ENCODE data around the gene GULP1. TPM values are rescaled to one million over a fixed set of nuclear protein-coding genes. Genes with fewer than 3 reads are reported as not detected.
A peak's percentile ranks its signal among the peaks of the same experiment; 100 is the strongest.

The GULP1 gene, protein sequence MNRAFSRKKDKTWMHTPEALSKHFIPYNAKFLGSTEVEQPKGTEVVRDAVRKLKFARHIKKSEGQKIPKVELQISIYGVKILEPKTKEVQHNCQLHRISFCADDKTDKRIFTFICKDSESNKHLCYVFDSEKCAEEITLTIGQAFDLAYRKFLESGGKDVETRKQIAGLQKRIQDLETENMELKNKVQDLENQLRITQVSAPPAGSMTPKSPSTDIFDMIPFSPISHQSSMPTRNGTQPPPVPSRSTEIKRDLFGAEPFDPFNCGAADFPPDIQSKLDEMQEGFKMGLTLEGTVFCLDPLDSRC
- polyA plus RNA-seq, result 10 to 100 TPM in 3 of 4 donors, 1 to 10 TPM in 1; 7.1 to 33.7 (median 18.9) TPM
- long read RNA-seq, donor 1, result 0 reads
- long read RNA-seq, donor 2, partial matches to known transcripts, result 0 of 1 reads
- long read RNA-seq, donor 2, other reads (novel, unspliced or antisense), result 0 of 1 reads
- long read RNA-seq, donor 3, partial matches to known transcripts, result 7 of 9 reads
- long read RNA-seq, donor 3, other reads (novel, unspliced or antisense), result 0 of 9 reads
- long read RNA-seq, donor 4, result 0 reads
- long read RNA-seq, donor 5, partial matches to known transcripts, result 0 of 1 reads
- long read RNA-seq, donor 5, other reads (novel, unspliced or antisense), result 0 of 1 reads
- long read RNA-seq, donor 6, partial matches to known transcripts, result 0 of 2 reads
- long read RNA-seq, donor 6, other reads (novel, unspliced or antisense), result 0 of 2 reads
- long read RNA-seq, donor 7, result 0 reads
- long read RNA-seq, donor 8, result 0 reads
- long read RNA-seq, donor 9, result 0 reads
- long read RNA-seq, donor 10, partial matches to known transcripts, result 5 of 7 reads
- long read RNA-seq, donor 10, other reads (novel, unspliced or antisense), result 0 of 7 reads

- WGBS, 3 donors, result 0 to 5% (median 1%) methylated on average over 52 to 61 of the region's 61 CpGs
- Histone ChIP-seq H3K27me3 (ENCODE audit: control insufficient read depth in 3 of 3, insufficient read depth in 3 of 3, low read length in 3 of 3) (no peaks in the 10 kb centered on the region), H3K27ac (ENCODE audit: low read depth in 1 of 3, low read length in 2 of 3) (peak within 1 kb of the TSS; percentile 91 to 97 (median 95)), H3K4me3 (ENCODE audit: low read depth in 1 of 3, low read length in 3 of 3) (peak within 1 kb of the TSS; percentile 55 to 96 (median 88)), H3K4me1 (ENCODE audit: control insufficient read depth in 3 of 3, insufficient read depth in 2 of 3, low read depth in 1 of 3, low read length in 2 of 3) (peaks cover 0 to 2% (median 0%) of the 10 kb centered on the region in 3 donors), H3K36me3 (ENCODE audit: control insufficient read depth in 3 of 3, insufficient read depth in 2 of 3, low read depth in 1 of 3, low read length in 3 of 3) (no peaks in the 10 kb centered on the region), H3K9me3 (ENCODE audit: control insufficient read depth in 2 of 2, insufficient read depth in 1 of 2, low read depth in 1 of 2, low read length in 1 of 2) (no peaks in the 10 kb centered on the region)
- DNase-seq (peak; percentile 79 to 92), FAIRE-seq (no peak)
These were observed at the start of gene GULP1 for GRCh38 chr2:188291617-188292347. TSS of gene GULP1 (plus strand) at chr2:188291874. CDS start at chr2:188477703, 185,829 bp downstream.

- no peak for DNase-seq
- WGBS, 3 donors, result 90 to 94% (median 92%) methylated on average over 1 of the region's 1 CpG
- Histone ChIP-seq H3K27me3 (ENCODE audit: control insufficient read depth in 3 of 3, insufficient read depth in 3 of 3, low read length in 3 of 3) (no peaks in the 10 kb centered on the region), H3K36me3 (ENCODE audit: control insufficient read depth in 3 of 3, insufficient read depth in 2 of 3, low read depth in 1 of 3, low read length in 3 of 3) (no peaks in the 10 kb centered on the region), H3K4me1 (ENCODE audit: control insufficient read depth in 3 of 3, insufficient read depth in 2 of 3, low read depth in 1 of 3, low read length in 2 of 3) (no peaks in the 10 kb centered on the region), H3K4me3 (ENCODE audit: low read depth in 1 of 3, low read length in 3 of 3) (no peak overlapping the region), H3K27ac (ENCODE audit: low read depth in 1 of 3, low read length in 2 of 3) (no peak overlapping the region), H3K9me3 (ENCODE audit: control insufficient read depth in 2 of 2, insufficient read depth in 1 of 2, low read depth in 1 of 2, low read length in 1 of 2) (peaks cover 0 to 9% of the 10 kb centered on the region in 2 donors)
- no peak for FAIRE-seq
These were observed 48.3 kb upstream of the GULP1 start for GRCh38 chr2:188243381-188243780.

- H3K4me1 ChIP-seq (ENCODE audit: control insufficient read depth in 3 of 3, insufficient read depth in 2 of 3, low read depth in 1 of 3, low read length in 2 of 3), result no peaks in the 10 kb centered on the region
- no peak overlapping the region for H3K4me3 ChIP-seq (ENCODE audit: low read depth in 1 of 3, low read length in 3 of 3)
- H3K27me3 ChIP-seq (ENCODE audit: control insufficient read depth in 3 of 3, insufficient read depth in 3 of 3, low read length in 3 of 3), result no peaks in the 10 kb centered on the region
- H3K27ac ChIP-seq (ENCODE audit: low read depth in 1 of 3, low read length in 2 of 3), result no peak overlapping the region
- no peaks in the 10 kb centered on the region for H3K36me3 ChIP-seq (ENCODE audit: control insufficient read depth in 3 of 3, insufficient read depth in 2 of 3, low read depth in 1 of 3, low read length in 3 of 3)
- peaks cover 0 to 6% of the 10 kb centered on the region in 2 donors for H3K9me3 ChIP-seq (ENCODE audit: control insufficient read depth in 2 of 2, insufficient read depth in 1 of 2, low read depth in 1 of 2, low read length in 1 of 2)
- 60 to 79% (median 65%) methylated on average over 3 of the region's 3 CpGs for WGBS, 3 donors
- FAIRE-seq (no peak), DNase-seq (no peak)
These were observed 47.3 kb upstream of the GULP1 start for GRCh38 chr2:188244383-188244782.

GRCh38 chr2:188245230-188245629, 46.4 kb upstream of the GULP1 start:
- no peak overlapping the region for H3K4me3 ChIP-seq (ENCODE audit: low read depth in 1 of 3, low read length in 3 of 3)
- H3K4me1 ChIP-seq (ENCODE audit: control insufficient read depth in 3 of 3, insufficient read depth in 2 of 3, low read depth in 1 of 3, low read length in 2 of 3), result no peaks in the 10 kb centered on the region
- no peak overlapping the region for H3K27ac ChIP-seq (ENCODE audit: low read depth in 1 of 3, low read length in 2 of 3)
- no peaks in the 10 kb centered on the region for H3K9me3 ChIP-seq (ENCODE audit: control insufficient read depth in 2 of 2, insufficient read depth in 1 of 2, low read depth in 1 of 2, low read length in 1 of 2)
- H3K36me3 ChIP-seq (ENCODE audit: control insufficient read depth in 3 of 3, insufficient read depth in 2 of 3, low read depth in 1 of 3, low read length in 3 of 3), result no peaks in the 10 kb centered on the region
- no peak for FAIRE-seq
- DNase-seq, result no peak
- 85 to 90% (median 90%) methylated on average over 5 of the region's 5 CpGs for WGBS, 3 donors
- H3K27me3 ChIP-seq (ENCODE audit: control insufficient read depth in 3 of 3, insufficient read depth in 3 of 3, low read length in 3 of 3), result no peaks in the 10 kb centered on the region

DNA sequence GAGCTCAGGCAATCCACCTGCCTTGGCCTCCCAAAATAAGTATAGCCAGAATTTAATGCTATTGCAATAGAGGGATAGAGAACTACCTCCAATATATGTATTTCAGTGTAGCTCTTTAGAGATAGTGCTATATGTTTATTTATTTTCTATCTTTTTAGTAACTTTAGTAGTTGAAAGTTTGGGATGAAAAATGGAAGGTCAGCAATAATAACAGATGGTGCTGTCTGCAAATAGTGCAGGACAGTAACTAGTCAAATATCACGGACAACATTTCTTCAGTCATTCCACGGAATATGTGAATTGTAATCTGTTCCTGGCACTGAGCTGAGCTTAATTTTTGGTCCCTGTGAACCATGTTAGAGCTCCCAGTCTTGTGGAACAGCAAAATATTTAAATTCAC, 43.2 kb upstream of the GULP1 start:
- 83 to 92% (median 91%) methylated on average over 2 of the region's 2 CpGs for WGBS, 3 donors
- no peaks in the 10 kb centered on the region for H3K27me3 ChIP-seq (ENCODE audit: control insufficient read depth in 3 of 3, insufficient read depth in 3 of 3, low read length in 3 of 3)
- DNase-seq, result no peak
- FAIRE-seq, result no peak
- no peaks in the 10 kb centered on the region for H3K9me3 ChIP-seq (ENCODE audit: control insufficient read depth in 2 of 2, insufficient read depth in 1 of 2, low read depth in 1 of 2, low read length in 1 of 2)
- no peaks in the 10 kb centered on the region for H3K4me1 ChIP-seq (ENCODE audit: control insufficient read depth in 3 of 3, insufficient read depth in 2 of 3, low read depth in 1 of 3, low read length in 2 of 3)
- H3K4me3 ChIP-seq (ENCODE audit: low read depth in 1 of 3, low read length in 3 of 3), result no peak overlapping the region
- no peaks in the 10 kb centered on the region for H3K36me3 ChIP-seq (ENCODE audit: control insufficient read depth in 3 of 3, insufficient read depth in 2 of 3, low read depth in 1 of 3, low read length in 3 of 3)
- H3K27ac ChIP-seq (ENCODE audit: low read depth in 1 of 3, low read length in 2 of 3), result no peak overlapping the region

- Histone ChIP-seq H3K4me3 (ENCODE audit: low read depth in 1 of 3, low read length in 3 of 3) (no peak overlapping the region), H3K27me3 (ENCODE audit: control insufficient read depth in 3 of 3, insufficient read depth in 3 of 3, low read length in 3 of 3) (no peaks in the 10 kb centered on the region), H3K4me1 (ENCODE audit: control insufficient read depth in 3 of 3, insufficient read depth in 2 of 3, low read depth in 1 of 3, low read length in 2 of 3) (no peaks in the 10 kb centered on the region), H3K9me3 (ENCODE audit: control insufficient read depth in 2 of 2, insufficient read depth in 1 of 2, low read depth in 1 of 2, low read length in 1 of 2) (no peaks in the 10 kb centered on the region), H3K27ac (ENCODE audit: low read depth in 1 of 3, low read length in 2 of 3) (no peak overlapping the region), H3K36me3 (ENCODE audit: control insufficient read depth in 3 of 3, insufficient read depth in 2 of 3, low read depth in 1 of 3, low read length in 3 of 3) (no peaks in the 10 kb centered on the region)
- no peak for FAIRE-seq
- WGBS, 3 donors, result 53 to 65% (median 63%) methylated on average over 1 of the region's 1 CpG
- no peak for DNase-seq
These were observed 40.6 kb upstream of the GULP1 start for GRCh38 chr2:188251034-188251433.

- Histone ChIP-seq H3K9me3 (ENCODE audit: control insufficient read depth in 2 of 2, insufficient read depth in 1 of 2, low read depth in 1 of 2, low read length in 1 of 2) (no peaks in the 10 kb centered on the region), H3K4me3 (ENCODE audit: low read depth in 1 of 3, low read length in 3 of 3) (no peak overlapping the region), H3K4me1 (ENCODE audit: control insufficient read depth in 3 of 3, insufficient read depth in 2 of 3, low read depth in 1 of 3, low read length in 2 of 3) (no peaks in the 10 kb centered on the region), H3K36me3 (ENCODE audit: control insufficient read depth in 3 of 3, insufficient read depth in 2 of 3, low read depth in 1 of 3, low read length in 3 of 3) (no peaks in the 10 kb centered on the region), H3K27me3 (ENCODE audit: control insufficient read depth in 3 of 3, insufficient read depth in 3 of 3, low read length in 3 of 3) (no peaks in the 10 kb centered on the region), H3K27ac (ENCODE audit: low read depth in 1 of 3, low read length in 2 of 3) (no peak overlapping the region)
- no peak for DNase-seq
- FAIRE-seq, result no peak
These were observed 35.3 kb upstream of the GULP1 start for GRCh38 chr2:188256420-188256819.

- Histone ChIP-seq H3K4me3 (ENCODE audit: low read depth in 1 of 3, low read length in 3 of 3) (no peak overlapping the region), H3K36me3 (ENCODE audit: control insufficient read depth in 3 of 3, insufficient read depth in 2 of 3, low read depth in 1 of 3, low read length in 3 of 3) (no peaks in the 10 kb centered on the region), H3K4me1 (ENCODE audit: control insufficient read depth in 3 of 3, insufficient read depth in 2 of 3, low read depth in 1 of 3, low read length in 2 of 3) (no peaks in the 10 kb centered on the region), H3K9me3 (ENCODE audit: control insufficient read depth in 2 of 2, insufficient read depth in 1 of 2, low read depth in 1 of 2, low read length in 1 of 2) (no peaks in the 10 kb centered on the region), H3K27me3 (ENCODE audit: control insufficient read depth in 3 of 3, insufficient read depth in 3 of 3, low read length in 3 of 3) (no peaks in the 10 kb centered on the region), H3K27ac (ENCODE audit: low read depth in 1 of 3, low read length in 2 of 3) (no peak overlapping the region)
- FAIRE-seq (no peak), DNase-seq (no peak)
- 78 to 88% (median 82%) methylated on average over 2 of the region's 2 CpGs for WGBS, 3 donors
These were observed 26.4 kb upstream of the GULP1 start for GRCh38 chr2:188265315-188265714.

Data from small intestine (tissue), 16 donors.